ENCODE results near the gene MET.

Gene MET

GRCh38 chr7:116786791-116787443 is 114.9 kb downstream of the MET start:
- peak; percentile 38 for DNase-seq

DNA sequence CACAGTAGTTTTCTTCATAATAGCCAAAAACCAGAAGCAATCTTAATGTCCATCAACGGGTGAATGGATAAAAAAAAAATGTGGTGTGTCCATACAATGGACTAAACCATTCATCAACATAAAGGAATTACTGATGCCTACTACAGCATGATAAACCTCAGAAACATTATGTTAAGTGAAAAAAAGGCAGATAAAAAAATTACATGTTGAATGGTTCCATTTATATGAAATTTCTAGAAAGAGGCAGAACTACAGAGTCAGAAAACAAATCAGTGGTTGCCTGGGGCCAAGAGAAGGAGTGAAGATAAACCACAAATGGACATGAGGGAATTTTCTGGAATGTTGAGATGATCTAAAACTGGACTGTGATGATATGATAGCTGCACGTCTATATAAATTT is 115.9 kb downstream of the MET start:
- no peak for DNase-seq

- DNase-seq: no peak
Measured at GRCh38 chr7:116788572-116789197, 116.7 kb downstream of the MET start.

GRCh38 chr7:116790025-116790424 is 118.0 kb downstream of the MET start:
- no peak for DNase-seq

DNA sequence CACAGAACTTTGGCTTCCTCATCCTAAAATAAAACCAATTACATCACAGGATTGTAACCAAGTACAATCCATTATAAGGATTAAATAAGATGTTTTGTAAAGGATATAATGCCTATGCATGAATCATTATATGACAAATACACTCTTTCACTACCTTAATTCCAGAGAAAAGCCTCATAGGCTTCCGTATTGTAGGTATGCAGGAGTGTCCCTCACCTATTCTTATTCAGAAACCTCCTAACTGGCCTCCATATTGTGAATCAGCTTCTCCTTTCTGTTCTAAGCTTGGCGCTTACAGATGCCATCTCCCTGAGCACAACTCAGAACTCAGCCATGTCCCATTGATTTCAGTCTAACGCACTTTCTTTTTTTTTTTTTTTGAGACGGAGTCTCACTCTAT is 120.8 kb downstream of the MET start:
- no peak for DNase-seq

DNA sequence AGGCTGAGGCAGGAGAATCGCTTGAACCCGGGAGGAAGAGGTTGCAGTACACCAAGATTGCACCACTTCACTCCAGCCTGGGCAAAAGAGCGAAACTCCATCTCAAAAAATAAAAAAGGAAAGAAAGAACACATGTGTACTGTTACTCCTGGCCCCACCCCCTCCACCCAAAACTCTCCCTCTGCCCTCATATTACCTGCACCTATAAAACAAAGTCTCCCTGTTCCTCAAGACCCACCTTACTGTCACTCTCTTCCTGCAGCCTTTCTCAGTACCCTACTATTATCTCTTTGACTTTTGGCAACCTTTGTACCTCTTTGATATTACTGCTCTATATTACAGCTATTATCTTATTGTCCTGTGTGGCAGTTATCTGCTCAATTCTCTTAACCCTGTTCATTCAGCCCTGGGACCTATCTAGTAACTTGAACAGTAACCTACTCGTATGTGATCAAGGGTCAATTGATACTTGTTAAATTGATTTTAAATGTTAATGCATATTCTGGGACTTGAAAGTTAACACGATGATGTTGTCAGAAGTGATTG is 121.9 kb downstream of the MET start:
- DNase-seq: no peak

DNA sequence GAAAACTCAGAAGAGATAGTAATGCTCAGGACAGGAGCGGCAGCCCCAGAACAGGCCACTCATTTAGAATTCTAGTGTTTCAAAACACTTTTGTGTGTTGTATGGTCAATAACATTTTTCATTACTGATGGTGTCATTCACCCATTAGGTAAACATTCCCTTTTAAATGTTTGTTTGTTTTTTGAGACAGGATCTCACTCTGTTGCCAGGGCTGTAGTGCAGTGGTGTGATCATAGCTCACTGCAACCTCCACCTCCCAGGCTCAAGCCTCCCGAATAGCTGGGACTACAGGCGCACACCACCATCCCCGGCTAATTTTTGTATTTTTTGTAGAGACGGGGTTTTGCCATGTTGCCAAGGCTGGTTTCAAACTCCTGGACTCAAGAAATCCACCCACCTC is 124.5 kb downstream of the MET start:
- no peak for DNase-seq

DNA sequence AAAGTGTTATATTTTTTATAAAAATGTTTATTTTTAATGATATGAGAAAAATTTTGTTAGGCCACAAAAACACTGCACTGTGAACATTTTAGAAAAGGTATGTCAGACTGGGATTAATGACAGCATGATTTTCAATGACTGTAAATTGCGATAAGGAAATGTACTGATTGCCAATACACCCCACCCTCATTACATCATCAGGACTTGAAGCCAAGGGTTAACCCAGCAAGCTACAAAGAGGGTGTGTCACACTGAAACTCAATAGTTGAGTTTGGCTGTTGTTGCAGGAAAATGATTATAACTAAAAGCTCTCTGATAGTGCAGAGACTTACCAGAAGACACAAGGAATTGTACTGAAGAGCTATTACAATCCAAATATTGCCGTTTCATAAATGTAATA is 125.6 kb downstream of the MET start:
- DNase-seq: no peak

DNA sequence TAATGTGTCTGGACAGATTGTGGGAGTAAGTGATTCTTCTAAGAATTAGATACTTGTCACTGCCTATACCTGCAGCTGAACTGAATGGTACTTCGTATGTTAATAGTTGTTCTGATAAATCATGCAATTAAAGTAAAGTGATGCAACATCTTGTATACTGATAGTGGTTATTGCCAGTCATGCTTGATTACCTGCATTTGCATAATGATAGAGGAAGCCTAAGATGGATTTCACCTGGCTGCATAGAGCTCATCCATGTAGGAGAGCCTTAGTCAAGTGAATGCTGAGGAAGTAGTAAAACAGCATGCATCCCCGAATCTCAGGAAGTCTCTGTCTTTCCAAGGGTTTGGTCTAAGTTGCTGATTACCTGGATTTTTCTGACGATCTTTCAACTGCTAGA is 126.2 kb downstream of the MET start:
- no peak for DNase-seq

DNA sequence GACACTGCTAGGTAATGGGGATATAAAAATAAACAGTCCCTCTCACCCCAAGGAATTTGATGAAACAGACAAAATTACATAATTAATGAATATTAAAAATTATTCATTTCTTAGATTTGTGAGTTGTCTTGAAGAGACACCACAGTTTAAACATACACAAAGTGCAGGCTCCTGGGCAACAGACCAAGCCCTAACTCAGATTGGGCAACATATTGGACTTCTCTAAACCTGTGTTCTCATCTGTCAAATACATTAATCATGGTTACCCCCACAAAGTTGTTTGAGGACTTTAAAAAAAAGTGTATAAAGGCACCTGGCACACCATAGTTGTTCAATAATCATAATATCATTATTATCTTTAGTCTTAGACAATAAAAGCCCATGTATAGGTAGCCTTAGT is 127.9 kb downstream of the MET start:
- no peak for DNase-seq

GRCh38 chr7:116800594-116800993 is 128.6 kb downstream of the MET start:
- DNase-seq: no peak

DNA sequence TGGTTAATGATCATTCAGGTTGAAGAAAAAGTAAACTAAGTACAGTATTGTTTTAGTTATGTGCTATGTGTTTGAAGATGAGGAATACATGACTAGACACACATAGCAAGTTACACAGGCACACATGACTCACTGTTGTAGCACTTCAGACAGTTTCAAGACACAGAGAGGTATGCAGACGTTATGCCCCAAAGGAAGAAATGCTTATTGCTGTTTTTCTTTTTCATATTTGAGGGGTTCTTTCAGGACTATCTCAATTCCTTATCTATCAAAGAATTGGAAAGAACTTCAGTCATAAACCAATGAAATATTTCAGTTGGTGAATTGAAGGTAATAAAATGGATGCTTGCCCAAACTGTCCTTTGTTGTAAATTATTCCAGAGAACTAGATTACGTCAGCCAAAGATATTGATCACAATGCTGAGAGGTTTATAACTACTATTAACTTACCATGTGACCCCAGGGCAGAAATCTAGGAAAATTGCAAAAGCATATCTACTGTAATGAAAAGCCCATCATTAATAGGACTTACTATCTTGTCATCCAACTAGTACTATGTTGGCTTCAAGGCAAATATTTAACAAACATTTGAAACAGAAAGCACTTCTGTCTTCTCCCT is 129.2 kb downstream of the MET start:
- DNase-seq: peak; percentile 87

DNA sequence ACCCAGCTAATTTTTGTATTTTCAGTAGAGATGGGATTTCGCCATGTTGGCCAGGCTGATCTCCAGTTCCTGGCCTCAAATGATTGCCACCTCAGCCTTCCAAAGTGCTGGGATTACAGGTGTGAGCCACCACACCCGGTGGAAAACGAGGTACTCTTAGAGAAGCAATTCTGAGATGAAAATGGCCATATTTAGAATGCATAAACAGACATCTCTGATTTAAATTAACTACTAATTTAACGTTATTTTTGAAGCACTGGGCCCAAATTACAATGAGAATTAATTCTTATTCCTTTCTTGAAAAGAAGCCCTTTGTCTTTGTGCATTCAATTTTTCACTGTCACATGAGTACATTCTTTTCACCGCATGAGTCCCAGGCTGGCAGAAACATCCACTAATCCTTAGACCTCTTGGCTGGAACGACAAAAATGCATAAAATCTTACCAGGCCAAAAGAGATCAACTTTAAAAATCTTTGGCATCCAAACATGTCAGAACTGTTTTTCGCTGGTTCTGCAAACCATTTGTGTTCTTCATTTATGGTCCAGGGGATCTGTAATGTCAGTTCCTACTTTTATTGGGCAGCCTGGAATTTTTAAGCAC is 130.2 kb downstream of the MET start:
- peak; percentile 89 for DNase-seq

GRCh38 chr7:116802746-116803152 is 130.8 kb downstream of the MET start:
- DNase-seq: peak; percentile 73

- DNase-seq: no peak
Measured at GRCh38 chr7:116804471-116804870, 132.5 kb downstream of the MET start.

GRCh38 chr7:116805100-116805544 is 133.1 kb downstream of the MET start:
- no peak for DNase-seq

GRCh38 chr7:116806046-116806944 is 134.3 kb downstream of the MET start:
- DNase-seq: no peak

GRCh38 chr7:116807011-116807560 is 135.1 kb downstream of the MET start:
- no peak for DNase-seq

DNA sequence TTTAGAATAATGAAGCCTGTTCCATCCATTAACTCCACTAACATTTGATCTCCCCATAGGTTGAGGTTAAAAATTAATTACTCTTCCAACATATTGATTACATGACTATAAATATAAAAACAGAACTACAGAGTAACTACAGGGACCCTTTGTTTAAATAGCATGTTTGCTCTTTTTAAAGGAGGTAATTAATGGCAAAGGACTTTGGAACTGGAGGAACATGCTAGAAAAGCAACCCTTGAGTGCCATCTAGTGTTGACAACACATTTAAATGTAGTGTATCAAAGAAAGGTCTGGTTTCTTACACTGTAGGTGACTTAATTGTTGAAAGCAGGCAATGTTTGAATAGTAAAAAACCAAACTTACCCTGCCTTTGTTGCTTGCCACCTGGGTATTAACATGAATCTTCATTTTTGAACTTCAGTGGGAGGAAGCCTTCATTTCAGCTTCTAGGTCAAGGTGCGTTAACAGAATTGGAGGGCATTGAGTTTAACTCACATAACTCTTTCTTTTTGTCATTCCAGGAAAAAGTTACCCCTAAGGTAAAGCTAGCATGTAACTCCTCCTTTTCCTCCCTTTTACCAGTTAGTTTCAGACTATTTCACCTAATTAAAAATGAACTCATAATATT is 137.8 kb downstream of the MET start:
- peak; percentile 65 for DNase-seq

GRCh38 chr7:116810267-116811116 is 138.5 kb downstream of the MET start:
- DNase-seq: no peak

- no peak for DNase-seq
Measured at GRCh38 chr7:116811768-116812167, 139.8 kb downstream of the MET start.
